ENCODE measurements around the gene TM9SF4.
"Not testable (repeated sequence)": the region's sequence is repeated elsewhere in the genome, so short reads cannot be mapped to it uniquely, and the experiment has no call there.

TM9SF4 gene

DNA sequence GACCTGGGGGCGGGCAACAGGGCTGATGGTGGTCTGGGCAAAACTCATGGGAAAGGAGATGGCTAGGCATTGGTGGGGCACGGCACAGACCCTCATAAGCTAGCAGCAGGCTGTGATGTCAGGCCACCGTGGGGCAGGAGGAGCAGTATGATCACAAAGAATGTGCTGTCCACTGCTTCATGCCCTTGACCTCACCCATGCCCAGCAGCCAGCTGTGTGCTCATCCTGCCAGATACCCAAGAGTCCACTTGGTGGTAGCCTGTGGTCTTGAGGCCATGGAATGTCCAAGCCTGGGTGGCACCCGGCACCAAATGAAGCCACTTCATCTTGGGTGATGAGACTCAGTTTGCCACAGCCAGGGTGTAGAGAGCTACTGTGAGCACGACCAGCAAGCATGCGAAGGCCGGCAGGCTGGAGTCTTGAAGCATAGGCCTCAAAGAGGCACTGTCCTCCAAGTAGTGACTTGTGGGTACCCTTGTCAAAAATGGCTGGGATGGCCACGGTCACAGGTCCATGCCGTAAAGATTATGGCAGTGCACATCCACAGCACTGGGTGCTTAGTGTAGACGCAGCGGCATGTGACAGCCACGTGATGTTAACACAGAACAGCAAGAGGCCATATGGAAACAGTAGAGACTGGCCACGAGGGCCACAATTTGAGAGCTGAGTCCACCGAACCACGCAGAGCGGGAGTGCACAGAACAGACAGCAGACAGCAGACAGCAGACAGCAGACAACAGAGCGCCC, 79.0 kb downstream of the TM9SF4 start:
- no peak for DNase-seq (ENCODE audit: low spot score)

DNA sequence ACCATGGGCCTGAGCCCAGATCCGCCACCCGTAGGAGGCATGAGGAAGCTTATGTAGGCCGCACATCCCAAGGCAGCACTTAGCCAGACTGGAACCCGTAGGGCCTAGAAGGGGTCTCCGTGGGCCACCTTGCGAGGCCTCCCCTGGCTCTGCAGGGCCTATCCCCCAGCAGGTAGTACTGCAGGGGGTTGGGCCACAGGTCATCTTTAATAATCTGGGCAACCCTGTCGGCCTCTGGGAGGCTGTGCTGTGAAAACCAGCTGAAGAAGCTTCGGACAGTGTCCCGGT, 79.6 kb downstream of the TM9SF4 start:
- no peak for DNase-seq (ENCODE audit: low spot score)

- DNase-seq (ENCODE audit: low spot score): no peak
These were observed 80.4 kb downstream of the TM9SF4 start for GRCh38 chr20:32189691-32190615.

DNA sequence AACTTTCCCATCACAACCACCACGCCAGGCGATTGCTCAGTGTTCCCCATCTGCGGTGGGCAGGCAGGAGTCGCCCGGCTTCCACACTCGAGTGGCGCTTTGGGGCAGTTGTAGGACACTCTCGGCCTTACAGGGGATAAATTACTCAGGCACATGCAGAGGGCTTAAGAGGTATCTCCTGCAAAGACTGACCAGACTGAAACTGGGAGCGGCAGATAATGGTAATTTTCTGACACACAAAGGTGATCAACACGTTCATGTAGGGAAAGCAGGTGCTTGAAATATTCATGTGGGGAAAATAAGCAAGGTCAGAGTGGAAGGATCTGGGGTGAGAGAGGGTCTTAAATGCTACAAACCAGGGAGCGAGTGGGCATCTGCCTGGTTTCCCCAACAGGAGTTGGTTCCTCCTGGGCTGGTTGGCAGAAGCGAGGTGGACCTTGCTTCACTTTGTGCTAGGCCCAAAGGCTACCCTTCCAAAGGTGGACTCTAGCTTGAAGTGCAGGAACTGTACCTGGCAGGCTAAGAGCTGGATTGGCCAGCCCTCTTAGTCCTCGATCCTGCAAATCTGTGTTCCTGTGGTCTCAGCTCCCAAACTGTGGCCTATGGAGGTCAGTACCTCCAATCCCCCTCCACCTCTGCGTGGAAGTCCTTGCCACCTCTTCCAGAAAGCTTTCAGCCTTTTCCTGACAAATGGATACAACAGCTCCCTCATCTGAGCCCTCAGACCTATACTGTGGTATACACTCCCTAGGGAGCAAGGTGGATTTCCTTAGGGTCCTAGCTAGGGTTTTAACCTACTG, 81.3 kb downstream of the TM9SF4 start:
- no peak for DNase-seq (ENCODE audit: low spot score)

DNA sequence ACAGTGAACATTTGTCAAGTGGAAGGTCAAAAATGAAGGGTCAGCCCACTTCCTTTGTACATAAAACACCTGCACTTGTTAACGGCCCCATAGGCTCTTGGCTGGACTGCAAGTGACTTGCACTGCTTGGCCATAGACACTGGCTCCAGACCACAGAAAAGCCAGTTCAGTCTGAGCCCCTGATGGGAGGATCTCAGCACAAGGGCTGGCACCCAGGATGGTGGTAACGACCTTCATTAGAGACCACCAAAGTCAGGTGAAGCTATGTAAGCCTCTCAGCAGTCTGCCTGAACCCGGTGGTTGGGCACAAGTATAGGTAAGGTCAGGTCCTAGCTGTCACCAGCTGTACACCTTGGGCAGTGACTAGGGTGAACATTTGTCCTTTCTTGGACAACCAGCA, 81.9 kb downstream of the TM9SF4 start:
- DNase-seq (ENCODE audit: low spot score): no peak

DNA sequence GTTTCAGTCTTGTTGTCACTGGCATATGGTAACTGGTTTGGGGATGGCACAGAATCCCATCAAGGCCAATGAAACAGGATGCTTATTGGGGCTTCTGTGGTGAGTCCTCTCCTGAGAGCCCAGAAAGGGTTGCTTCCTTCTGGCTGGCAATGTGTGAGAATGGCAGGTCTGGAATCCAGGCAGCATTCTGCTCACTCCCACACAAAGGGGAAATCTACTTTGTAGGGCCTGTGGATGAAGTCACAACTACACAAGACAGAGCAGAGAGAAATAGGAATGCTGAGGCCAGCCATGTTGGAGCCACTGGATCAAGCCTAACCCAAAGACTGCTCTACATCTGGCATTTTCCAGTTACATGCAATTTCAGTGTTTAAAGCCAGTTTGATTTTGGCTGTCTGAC, 82.4 kb downstream of the TM9SF4 start:
- DNase-seq (ENCODE audit: low spot score): no peak

GRCh38 chr20:32192698-32193097, 83.2 kb downstream of the TM9SF4 start:
- no peak for DNase-seq (ENCODE audit: low spot score)

DNA sequence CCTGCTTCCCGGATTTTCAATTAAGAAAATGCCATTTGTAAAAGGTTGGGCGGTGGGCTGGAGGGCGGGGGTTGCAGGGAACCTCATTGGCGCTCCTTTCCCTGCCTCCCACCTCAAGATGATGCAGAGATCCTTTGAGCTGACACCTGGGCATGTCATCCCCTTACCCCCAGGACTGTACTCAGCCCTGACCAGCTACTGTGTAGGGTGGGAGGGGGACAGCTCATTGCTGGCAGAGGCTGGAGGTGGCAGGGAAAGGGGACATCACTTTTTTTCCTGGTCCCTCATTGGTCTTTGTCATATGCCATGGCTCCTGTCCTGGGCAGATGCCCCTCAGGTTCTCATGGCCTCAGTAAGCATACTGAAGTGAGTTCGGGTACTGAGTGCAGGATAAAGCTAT, 83.8 kb downstream of the TM9SF4 start:
- DNase-seq (ENCODE audit: low spot score): not testable (repeated sequence)

DNA sequence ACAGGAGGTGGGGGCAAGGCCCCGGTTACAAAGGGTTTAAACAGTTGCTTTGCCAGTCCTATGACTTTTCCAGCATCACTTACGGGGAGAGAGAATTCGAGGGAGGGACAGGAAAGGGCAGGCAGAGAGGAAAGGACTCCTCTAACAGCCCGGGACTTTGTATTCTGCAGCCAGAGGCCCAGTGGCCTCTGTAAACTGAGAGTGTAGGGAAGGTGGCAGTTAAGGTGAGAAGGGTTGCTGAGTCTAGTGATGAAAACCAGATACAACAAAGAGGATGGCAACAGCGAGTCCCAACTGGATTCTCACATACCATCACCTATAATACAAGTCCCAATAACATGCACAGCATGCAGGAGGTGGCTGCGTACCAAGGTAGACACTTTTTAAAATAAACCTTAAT, 84.5 kb downstream of the TM9SF4 start:
- no peak for DNase-seq (ENCODE audit: low spot score)

- DNase-seq (ENCODE audit: low spot score): no peak
These were observed 86.1 kb downstream of the TM9SF4 start for GRCh38 chr20:32195581-32195980.

DNA sequence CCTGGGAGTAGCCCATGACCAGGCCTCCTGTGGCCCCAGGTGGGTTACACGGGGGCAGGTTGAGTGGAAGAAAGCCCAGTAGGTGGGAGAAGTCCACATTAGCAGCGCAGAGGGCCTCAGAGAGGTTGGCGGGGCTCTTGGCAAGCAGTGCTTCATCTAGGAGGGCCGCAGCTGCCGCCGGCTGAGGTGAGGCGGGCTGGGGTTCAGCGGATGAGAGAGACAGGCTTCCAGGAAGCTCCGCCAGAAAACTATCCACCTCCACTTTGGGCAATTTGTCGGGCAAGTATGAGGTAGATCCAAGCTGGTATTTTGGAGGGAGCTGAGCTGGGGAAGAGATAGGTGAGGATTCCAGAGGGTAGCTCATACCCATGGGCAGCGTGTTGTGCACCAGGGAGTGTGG, 87.1 kb downstream of the TM9SF4 start:
- not testable (repeated sequence) for DNase-seq (ENCODE audit: low spot score)

GRCh38 chr20:32197136-32197535, 87.6 kb downstream of the TM9SF4 start:
- not testable (repeated sequence) for DNase-seq (ENCODE audit: low spot score)

DNA sequence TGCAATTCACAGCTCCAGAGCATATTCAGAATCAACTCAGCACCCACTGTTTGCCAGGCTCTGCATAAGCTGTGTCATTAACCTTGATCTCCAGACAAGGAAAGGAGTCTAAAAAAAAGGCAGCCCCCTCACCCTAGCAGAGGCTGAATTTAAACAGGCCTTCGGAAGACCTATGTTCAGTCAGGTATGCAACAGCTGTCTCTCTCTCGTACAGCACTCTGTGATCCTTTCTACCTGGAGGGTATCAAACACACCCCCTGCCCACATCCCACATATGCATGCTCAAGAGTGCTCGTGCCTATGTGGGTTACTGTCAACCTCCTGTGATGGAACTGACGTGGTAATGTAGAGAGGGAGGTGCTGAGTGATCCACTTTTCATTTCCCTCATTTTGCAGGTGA, 89.5 kb downstream of the TM9SF4 start:
- no peak for DNase-seq (ENCODE audit: low spot score)

GRCh38 chr20:32201296-32201976, 91.9 kb downstream of the TM9SF4 start:
- DNase-seq (ENCODE audit: low spot score): no peak

DNA sequence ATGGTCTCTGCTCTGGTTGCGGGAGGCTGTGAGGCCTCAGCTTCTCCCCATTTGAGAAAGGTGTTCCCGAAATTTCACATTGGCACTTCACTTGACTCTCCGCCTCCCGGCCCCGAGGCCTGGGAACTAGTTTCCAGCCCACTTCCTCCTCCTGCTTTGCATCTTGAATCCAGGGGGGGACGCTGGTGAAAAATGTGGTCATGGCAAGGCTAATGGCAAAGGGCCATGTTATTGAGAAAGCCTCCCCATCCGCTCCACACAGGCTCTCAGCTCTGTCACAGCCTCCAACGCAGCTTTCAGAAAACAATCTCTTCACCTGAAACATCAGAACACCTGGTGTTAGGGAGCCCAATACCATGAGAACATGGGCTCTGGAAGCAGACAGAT, 92.5 kb downstream of the TM9SF4 start:
- DNase-seq (ENCODE audit: low spot score): no peak

DNA sequence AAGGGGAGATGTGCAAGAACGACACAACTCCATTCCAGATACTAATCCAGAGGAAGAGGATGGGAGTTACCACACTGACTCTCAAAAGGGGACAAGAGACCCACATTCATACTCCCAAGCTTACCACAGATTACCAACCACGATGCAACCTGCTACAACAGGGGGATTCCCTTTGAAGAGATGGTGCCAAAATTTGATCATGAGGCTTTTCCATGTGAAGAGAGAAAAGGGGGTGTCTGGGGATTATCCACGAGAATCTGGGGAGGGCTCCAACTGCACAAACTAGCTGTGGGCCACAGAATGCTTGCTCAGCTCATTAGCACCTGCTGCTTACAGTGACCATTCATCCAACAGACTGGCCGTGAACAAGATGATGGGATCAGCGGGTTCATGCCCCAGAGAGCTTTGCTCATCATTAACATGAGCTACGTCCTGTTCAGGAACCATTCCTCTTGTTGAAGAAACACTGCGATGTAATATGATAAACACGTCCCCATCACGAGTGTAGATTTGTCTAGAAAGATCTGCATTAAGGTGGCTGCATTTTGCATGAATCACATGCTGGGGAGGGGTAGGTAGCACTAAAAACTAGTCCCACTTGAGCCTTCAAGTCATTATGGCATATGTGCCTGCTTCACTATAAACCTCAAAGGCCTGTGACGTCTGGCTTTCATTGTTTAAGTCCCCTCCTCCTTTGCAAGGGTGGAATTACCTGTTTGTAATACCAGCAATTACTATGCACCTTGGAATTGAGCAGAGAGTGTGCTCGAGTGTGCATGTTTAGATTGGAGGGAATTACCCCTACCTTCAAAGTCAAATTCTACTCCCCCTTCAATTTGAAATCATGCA, 94.1 kb downstream of the TM9SF4 start:
- DNase-seq (ENCODE audit: low spot score): no peak

- no peak for DNase-seq (ENCODE audit: low spot score)
These were observed 94.9 kb downstream of the TM9SF4 start for GRCh38 chr20:32204205-32205109.

DNA sequence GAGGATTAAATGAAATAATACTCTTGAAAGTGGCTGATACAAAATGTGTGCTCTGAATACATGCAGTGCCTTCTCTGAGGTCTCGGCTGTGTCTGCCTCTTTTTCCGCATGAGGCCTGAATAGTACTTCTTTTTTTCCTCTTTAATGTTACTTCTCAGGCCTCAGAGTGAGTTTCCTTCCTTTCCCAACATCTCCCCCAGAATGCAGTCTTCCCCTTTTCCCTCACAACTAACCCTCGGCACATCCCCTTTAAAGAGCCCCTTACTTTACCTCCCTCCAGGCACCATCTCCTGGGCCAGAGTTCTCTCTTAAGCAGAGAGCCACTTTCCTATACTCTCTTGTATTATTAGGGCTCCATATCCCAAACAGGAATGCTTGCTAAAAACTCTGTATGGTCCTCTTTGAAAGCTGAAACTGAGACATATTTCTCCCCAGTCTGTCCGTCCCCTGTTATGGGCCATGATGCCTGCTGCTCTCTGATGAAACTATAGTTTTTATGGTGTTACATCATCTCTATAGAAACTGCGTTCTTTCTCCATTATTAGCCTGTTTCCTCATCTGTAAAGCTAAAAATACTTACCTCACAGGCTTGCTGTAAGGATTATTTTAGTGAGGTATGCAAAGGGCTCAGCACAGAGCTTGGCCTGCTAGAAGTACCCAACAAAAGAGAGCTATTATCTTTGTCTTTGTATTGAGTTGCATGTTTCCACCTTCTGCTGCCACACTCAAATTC, 95.8 kb downstream of the TM9SF4 start:
- DNase-seq (ENCODE audit: low spot score): no peak
